Measurements from ENCODE around the gene KAZN.

DNA sequence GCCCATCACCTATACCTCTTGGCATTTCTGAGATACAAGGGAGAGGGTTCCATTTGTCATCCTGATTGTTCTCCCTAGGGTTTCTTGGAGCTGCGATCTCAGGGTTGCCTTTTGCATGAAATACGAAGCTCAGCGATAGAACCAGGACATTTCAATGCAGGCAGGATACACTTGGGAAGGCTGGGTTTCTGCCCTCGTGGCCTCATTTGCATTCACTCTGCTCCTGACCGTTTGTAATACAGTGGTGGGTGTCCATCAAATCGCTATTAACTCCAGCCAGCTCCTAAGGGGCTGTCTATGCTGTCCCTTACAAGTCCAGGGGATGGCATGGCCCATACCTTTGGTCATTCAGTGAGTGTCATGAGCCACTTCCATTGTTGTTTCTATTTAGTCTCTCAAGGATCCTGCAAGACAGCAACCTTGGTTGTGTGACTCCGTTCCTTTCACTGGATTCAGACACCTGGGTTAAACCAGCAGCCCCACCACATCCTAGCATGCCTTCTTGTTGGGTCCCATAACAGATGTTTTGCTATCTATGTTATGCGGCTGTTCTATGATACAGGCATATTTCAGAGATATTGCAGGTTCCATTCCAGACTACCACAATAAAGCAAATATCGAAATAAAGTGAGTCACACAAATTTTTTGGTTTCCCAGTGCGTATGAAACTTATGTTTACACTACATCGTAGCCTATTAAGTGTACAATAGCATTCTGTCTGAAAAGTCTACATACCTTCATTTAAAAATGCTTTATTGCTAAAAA is 18.3 kb downstream of the KAZN start:
- TF ChIP-seq, protein P1, sequence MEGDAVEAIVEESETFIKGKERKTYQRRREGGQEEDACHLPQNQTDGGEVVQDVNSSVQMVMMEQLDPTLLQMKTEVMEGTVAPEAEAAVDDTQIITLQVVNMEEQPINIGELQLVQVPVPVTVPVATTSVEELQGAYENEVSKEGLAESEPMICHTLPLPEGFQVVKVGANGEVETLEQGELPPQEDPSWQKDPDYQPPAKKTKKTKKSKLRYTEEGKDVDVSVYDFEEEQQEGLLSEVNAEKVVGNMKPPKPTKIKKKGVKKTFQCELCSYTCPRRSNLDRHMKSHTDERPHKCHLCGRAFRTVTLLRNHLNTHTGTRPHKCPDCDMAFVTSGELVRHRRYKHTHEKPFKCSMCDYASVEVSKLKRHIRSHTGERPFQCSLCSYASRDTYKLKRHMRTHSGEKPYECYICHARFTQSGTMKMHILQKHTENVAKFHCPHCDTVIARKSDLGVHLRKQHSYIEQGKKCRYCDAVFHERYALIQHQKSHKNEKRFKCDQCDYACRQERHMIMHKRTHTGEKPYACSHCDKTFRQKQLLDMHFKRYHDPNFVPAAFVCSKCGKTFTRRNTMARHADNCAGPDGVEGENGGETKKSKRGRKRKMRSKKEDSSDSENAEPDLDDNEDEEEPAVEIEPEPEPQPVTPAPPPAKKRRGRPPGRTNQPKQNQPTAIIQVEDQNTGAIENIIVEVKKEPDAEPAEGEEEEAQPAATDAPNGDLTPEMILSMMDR (IDR thresholded peaks at IDR 0.05) = no peak
- no peak for TF ChIP-seq POLR2A (IDR thresholded peaks at IDR 0.05)
